ENCODE results near the gene GNB3.

The GNB3 gene

GRCh38 chr12:6813363-6813762 lies 27.4 kb upstream of the GNB3 start:
- Histone ChIP-seq H3K4me1 (ENCODE audit: insufficient read depth, poor library complexity, severe bottlenecking) (no peaks in the 10 kb centered on the region), H3K36me3 (ENCODE audit: low read depth) (no peaks in the 10 kb centered on the region), H3K27me3 (ENCODE audit: insufficient read depth, poor library complexity, severe bottlenecking) (no peaks in the 10 kb centered on the region), H3K27ac (ENCODE audit: poor library complexity, severe bottlenecking) (no peak overlapping the region), H3K9me3 (ENCODE audit: severe bottlenecking) (no peaks in the 10 kb centered on the region), H3K4me3 (ENCODE audit: severe bottlenecking) (no peak overlapping the region)
- TF ChIP-seq CTCF (IDR thresholded peaks at IDR 0.05; ENCODE audit: poor library complexity, severe bottlenecking), result no peak
- ATAC-seq (ENCODE audit: low read depth), result no peak
- DNase-seq (ENCODE audit: low spot score), result no peak

GRCh38 chr12:6816598-6816997 lies 24.1 kb upstream of the GNB3 start:
- Histone ChIP-seq H3K27me3 (ENCODE audit: insufficient read depth, poor library complexity, severe bottlenecking) (peaks cover 3% of the 10 kb centered on the region), H3K36me3 (ENCODE audit: low read depth) (no peaks in the 10 kb centered on the region), H3K27ac (ENCODE audit: poor library complexity, severe bottlenecking) (no peak overlapping the region), H3K4me1 (ENCODE audit: insufficient read depth, poor library complexity, severe bottlenecking) (no peaks in the 10 kb centered on the region), H3K4me3 (ENCODE audit: severe bottlenecking) (no peak overlapping the region), H3K9me3 (ENCODE audit: severe bottlenecking) (no peaks in the 10 kb centered on the region)
- DNase-seq (ENCODE audit: low spot score) (no peak), ATAC-seq (ENCODE audit: low read depth) (no peak)
- TF ChIP-seq CTCF (IDR thresholded peaks at IDR 0.05; ENCODE audit: poor library complexity, severe bottlenecking), result no peak

GRCh38 chr12:6817098-6817497 lies 23.6 kb upstream of the GNB3 start:
- TF ChIP-seq CTCF (IDR thresholded peaks at IDR 0.05; ENCODE audit: poor library complexity, severe bottlenecking), result no peak
- H3K27ac ChIP-seq (ENCODE audit: poor library complexity, severe bottlenecking), result no peak overlapping the region
- H3K4me3 ChIP-seq (ENCODE audit: severe bottlenecking), result no peak overlapping the region
- no peak for ATAC-seq (ENCODE audit: low read depth)
- no peaks in the 10 kb centered on the region for H3K36me3 ChIP-seq (ENCODE audit: low read depth)
- H3K27me3 ChIP-seq (ENCODE audit: insufficient read depth, poor library complexity, severe bottlenecking), result peaks cover 6% of the 10 kb centered on the region
- no peak for DNase-seq (ENCODE audit: low spot score)
- H3K9me3 ChIP-seq (ENCODE audit: severe bottlenecking), result no peaks in the 10 kb centered on the region
- H3K4me1 ChIP-seq (ENCODE audit: insufficient read depth, poor library complexity, severe bottlenecking), result no peaks in the 10 kb centered on the region

GRCh38 chr12:6817662-6818157 lies 23.0 kb upstream of the GNB3 start:
- DNase-seq (ENCODE audit: low spot score) (no peak), ATAC-seq (ENCODE audit: low read depth) (no peak)
- no peaks in the 10 kb centered on the region for H3K4me1 ChIP-seq (ENCODE audit: insufficient read depth, poor library complexity, severe bottlenecking)
- no peak overlapping the region for H3K27ac ChIP-seq (ENCODE audit: poor library complexity, severe bottlenecking)
- no peak overlapping the region for H3K4me3 ChIP-seq (ENCODE audit: severe bottlenecking)
- peaks cover 12% of the 10 kb centered on the region for H3K27me3 ChIP-seq (ENCODE audit: insufficient read depth, poor library complexity, severe bottlenecking)
- no peaks in the 10 kb centered on the region for H3K36me3 ChIP-seq (ENCODE audit: low read depth)
- no peaks in the 10 kb centered on the region for H3K9me3 ChIP-seq (ENCODE audit: severe bottlenecking)
- TF ChIP-seq CTCF (IDR thresholded peaks at IDR 0.05; ENCODE audit: poor library complexity, severe bottlenecking), result no peak

GRCh38 chr12:6818222-6818621 lies 22.5 kb upstream of the GNB3 start:
- ATAC-seq (ENCODE audit: low read depth) (no peak), DNase-seq (ENCODE audit: low spot score) (no peak)
- no peak for TF ChIP-seq CTCF (IDR thresholded peaks at IDR 0.05; ENCODE audit: poor library complexity, severe bottlenecking)
- Histone ChIP-seq H3K27ac (ENCODE audit: poor library complexity, severe bottlenecking) (no peak overlapping the region), H3K36me3 (ENCODE audit: low read depth) (no peaks in the 10 kb centered on the region), H3K4me1 (ENCODE audit: insufficient read depth, poor library complexity, severe bottlenecking) (no peaks in the 10 kb centered on the region), H3K4me3 (ENCODE audit: severe bottlenecking) (no peak overlapping the region), H3K9me3 (ENCODE audit: severe bottlenecking) (no peaks in the 10 kb centered on the region), H3K27me3 (ENCODE audit: insufficient read depth, poor library complexity, severe bottlenecking) (peaks cover 17% of the 10 kb centered on the region)
